ENCODE data around the gene ULK4.
"Not testable (repeated sequence)": the region's sequence is repeated elsewhere in the genome, so short reads cannot be mapped to it uniquely, and the experiment has no call there.

Gene ULK4

DNA sequence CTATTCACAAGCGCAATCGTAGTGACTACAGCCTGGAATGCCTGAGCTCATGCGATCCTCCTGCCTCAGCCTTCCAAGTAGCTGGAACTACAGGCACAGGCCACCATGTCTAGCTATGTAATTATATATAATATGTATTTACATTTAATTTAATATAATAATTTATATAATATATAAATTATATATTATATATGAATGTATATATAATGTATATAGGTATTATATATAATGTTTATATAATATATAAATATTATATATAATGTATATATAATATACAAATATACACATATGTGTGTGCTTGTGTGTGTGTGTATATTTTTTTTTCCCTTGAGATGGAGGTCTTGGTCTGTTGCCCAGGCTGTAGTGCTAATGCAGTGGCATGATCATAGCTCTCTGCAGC, 27.6 kb upstream of the ULK4 start:
- TF ChIP-seq, protein P1, sequence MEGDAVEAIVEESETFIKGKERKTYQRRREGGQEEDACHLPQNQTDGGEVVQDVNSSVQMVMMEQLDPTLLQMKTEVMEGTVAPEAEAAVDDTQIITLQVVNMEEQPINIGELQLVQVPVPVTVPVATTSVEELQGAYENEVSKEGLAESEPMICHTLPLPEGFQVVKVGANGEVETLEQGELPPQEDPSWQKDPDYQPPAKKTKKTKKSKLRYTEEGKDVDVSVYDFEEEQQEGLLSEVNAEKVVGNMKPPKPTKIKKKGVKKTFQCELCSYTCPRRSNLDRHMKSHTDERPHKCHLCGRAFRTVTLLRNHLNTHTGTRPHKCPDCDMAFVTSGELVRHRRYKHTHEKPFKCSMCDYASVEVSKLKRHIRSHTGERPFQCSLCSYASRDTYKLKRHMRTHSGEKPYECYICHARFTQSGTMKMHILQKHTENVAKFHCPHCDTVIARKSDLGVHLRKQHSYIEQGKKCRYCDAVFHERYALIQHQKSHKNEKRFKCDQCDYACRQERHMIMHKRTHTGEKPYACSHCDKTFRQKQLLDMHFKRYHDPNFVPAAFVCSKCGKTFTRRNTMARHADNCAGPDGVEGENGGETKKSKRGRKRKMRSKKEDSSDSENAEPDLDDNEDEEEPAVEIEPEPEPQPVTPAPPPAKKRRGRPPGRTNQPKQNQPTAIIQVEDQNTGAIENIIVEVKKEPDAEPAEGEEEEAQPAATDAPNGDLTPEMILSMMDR (IDR thresholded peaks at IDR 0.05; ENCODE audit: poor library complexity, severe bottlenecking) = no peak
- H3K4me1 ChIP-seq (ENCODE audit: insufficient read depth, poor library complexity, severe bottlenecking) = no peaks in the 10 kb centered on the region
- no peaks in the 10 kb centered on the region for H3K36me3 ChIP-seq (ENCODE audit: low read depth)
- DNase-seq (ENCODE audit: low spot score) (no peak), ATAC-seq (ENCODE audit: low read depth) (no peak)
- H3K27me3 ChIP-seq (ENCODE audit: insufficient read depth, poor library complexity, severe bottlenecking) = no peaks in the 10 kb centered on the region
- H3K4me3 ChIP-seq (ENCODE audit: severe bottlenecking) = no peak overlapping the region
- no peaks in the 10 kb centered on the region for H3K9me3 ChIP-seq (ENCODE audit: severe bottlenecking)
- H3K27ac ChIP-seq (ENCODE audit: poor library complexity, severe bottlenecking) = no peak overlapping the region

DNA sequence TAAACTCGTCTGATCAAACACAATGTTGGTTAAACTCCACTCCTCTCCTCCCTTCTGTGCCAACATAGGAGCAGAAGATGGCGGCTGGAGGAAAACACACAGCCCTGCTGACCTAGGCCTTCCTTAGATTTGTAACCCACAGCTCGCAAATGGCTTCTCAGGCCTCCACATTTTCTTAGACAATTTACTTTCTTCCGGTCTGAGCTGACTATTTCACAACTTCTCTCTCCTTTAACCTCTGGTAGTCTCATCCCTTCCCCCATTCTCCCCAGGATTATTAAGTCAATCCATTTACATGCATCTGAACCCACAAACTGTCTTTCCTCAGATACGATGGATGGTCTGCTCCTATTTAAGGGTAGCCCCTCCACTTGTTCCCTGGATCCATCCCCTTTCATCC, 25.7 kb upstream of the ULK4 start:
- H3K4me3 ChIP-seq (ENCODE audit: severe bottlenecking) = no peak overlapping the region
- no peaks in the 10 kb centered on the region for H3K36me3 ChIP-seq (ENCODE audit: low read depth)
- H3K4me1 ChIP-seq (ENCODE audit: insufficient read depth, poor library complexity, severe bottlenecking) = no peaks in the 10 kb centered on the region
- no peak overlapping the region for H3K27ac ChIP-seq (ENCODE audit: poor library complexity, severe bottlenecking)
- no peak for ATAC-seq (ENCODE audit: low read depth)
- TF ChIP-seq, protein P1 (IDR thresholded peaks at IDR 0.05; ENCODE audit: poor library complexity, severe bottlenecking) = no peak
- no peak for DNase-seq (ENCODE audit: low spot score)
- H3K27me3 ChIP-seq (ENCODE audit: insufficient read depth, poor library complexity, severe bottlenecking) = no peaks in the 10 kb centered on the region
- H3K9me3 ChIP-seq (ENCODE audit: severe bottlenecking) = no peaks in the 10 kb centered on the region

DNA sequence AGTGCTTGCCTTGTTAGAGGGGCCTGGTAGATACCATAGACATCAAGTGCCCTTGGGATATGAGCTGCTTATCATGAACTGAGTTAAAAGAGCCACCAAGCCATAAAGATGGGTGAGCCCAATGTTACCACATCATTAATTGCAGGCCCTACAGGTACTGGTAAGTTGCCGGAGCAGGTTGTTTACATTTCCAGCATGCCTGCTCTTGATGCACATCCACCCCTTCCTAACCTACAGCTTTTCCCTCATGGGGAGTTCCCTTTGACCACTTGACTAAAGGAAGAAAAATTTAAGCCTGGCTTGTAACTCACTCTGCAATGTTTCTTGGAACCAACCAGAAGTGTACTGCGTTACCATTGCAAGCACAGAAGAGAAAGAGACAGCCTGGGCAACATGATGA, 24.7 kb upstream of the ULK4 start:
- Histone ChIP-seq H3K27ac (ENCODE audit: poor library complexity, severe bottlenecking) (no peak overlapping the region), H3K27me3 (ENCODE audit: insufficient read depth, poor library complexity, severe bottlenecking) (no peaks in the 10 kb centered on the region), H3K36me3 (ENCODE audit: low read depth) (no peaks in the 10 kb centered on the region), H3K4me3 (ENCODE audit: severe bottlenecking) (no peak overlapping the region), H3K4me1 (ENCODE audit: insufficient read depth, poor library complexity, severe bottlenecking) (no peaks in the 10 kb centered on the region), H3K9me3 (ENCODE audit: severe bottlenecking) (no peaks in the 10 kb centered on the region)
- TF ChIP-seq, protein P1 (IDR thresholded peaks at IDR 0.05; ENCODE audit: poor library complexity, severe bottlenecking) = no peak
- DNase-seq (ENCODE audit: low spot score) (no peak), ATAC-seq (ENCODE audit: low read depth) (no peak)

DNA sequence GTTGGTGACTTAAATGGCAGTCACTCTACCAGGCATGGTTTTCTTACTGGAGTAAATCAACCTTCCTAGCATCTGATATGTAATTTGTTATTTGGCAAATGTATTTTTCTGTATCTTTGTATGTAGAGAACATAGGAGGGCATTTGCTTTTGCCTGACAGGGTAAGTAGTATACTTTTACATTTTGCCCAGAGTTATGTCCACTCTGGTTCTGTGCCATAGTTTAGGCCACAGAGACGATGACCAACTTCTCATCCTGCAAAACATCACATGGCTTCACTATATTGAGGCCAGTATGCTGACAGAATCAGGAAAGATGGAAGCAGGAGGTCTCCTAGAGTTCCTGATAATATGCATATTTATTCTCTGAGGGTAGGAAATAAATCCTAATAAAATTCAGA, 23.1 kb upstream of the ULK4 start:
- Histone ChIP-seq H3K36me3 (ENCODE audit: low read depth) (no peaks in the 10 kb centered on the region), H3K27me3 (ENCODE audit: insufficient read depth, poor library complexity, severe bottlenecking) (no peaks in the 10 kb centered on the region), H3K4me1 (ENCODE audit: insufficient read depth, poor library complexity, severe bottlenecking) (no peaks in the 10 kb centered on the region), H3K27ac (ENCODE audit: poor library complexity, severe bottlenecking) (no peak overlapping the region), H3K9me3 (ENCODE audit: severe bottlenecking) (no peaks in the 10 kb centered on the region), H3K4me3 (ENCODE audit: severe bottlenecking) (no peak overlapping the region)
- TF ChIP-seq, protein P1 (IDR thresholded peaks at IDR 0.05; ENCODE audit: poor library complexity, severe bottlenecking) = no peak
- no peak for ATAC-seq (ENCODE audit: low read depth)
- DNase-seq (ENCODE audit: low spot score) = no peak

DNA sequence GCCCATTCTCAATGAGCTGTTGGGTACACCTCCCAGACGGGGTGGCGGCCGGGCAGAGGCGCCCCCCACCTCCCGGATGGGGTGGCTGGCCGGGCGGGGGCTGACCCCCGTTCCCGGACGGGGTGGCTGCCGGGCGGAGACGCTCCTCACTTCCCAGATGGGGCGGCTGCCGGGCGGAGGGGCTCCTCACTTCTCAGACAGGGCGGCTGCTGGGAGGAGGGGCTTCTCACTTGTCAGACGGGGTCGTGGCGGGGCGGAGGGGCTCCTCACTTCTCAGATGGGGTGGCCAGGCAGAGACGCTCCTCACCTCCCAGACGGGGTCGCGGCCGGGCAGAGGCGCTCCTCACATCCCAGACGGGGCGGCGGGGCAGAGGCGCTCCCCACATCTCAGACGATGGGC, 21.2 kb upstream of the ULK4 start:
- not testable (repeated sequence) for H3K27ac ChIP-seq (ENCODE audit: poor library complexity, severe bottlenecking); H3K27me3 ChIP-seq (ENCODE audit: insufficient read depth, poor library complexity, severe bottlenecking); H3K4me3 ChIP-seq (ENCODE audit: severe bottlenecking); ATAC-seq (ENCODE audit: low read depth); H3K9me3 ChIP-seq (ENCODE audit: severe bottlenecking); H3K4me1 ChIP-seq (ENCODE audit: insufficient read depth, poor library complexity, severe bottlenecking); DNase-seq (ENCODE audit: low spot score); H3K36me3 ChIP-seq (ENCODE audit: low read depth)

DNA sequence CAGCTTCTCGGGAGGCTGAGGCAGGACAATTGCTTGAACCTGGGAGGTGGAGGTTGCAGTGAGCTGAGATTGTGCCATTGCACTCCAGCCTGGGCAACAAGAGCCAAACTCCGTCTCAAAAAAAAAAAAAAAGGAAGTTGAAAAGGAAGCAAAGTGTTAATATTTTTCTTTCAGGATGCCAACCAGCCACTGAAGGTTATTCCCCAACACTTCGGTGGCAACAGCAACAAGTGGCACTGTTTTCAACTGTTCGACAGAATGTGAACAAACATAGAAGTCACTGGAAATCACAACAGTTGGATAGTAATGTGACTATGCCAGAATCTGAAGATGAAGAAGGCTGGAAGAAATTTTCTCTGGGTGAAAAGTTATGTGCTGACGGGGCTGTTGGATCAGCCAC, 15.5 kb upstream of the ULK4 start:
- not testable (repeated sequence) for H3K36me3 ChIP-seq (ENCODE audit: low read depth); DNase-seq (ENCODE audit: low spot score); H3K27me3 ChIP-seq (ENCODE audit: insufficient read depth, poor library complexity, severe bottlenecking); H3K27ac ChIP-seq (ENCODE audit: poor library complexity, severe bottlenecking); ATAC-seq (ENCODE audit: low read depth); H3K4me1 ChIP-seq (ENCODE audit: insufficient read depth, poor library complexity, severe bottlenecking); H3K4me3 ChIP-seq (ENCODE audit: severe bottlenecking); H3K9me3 ChIP-seq (ENCODE audit: severe bottlenecking)
